B cell (primary cell): ENCODE results near the gene KCTD5. TPM values are rescaled to one million over a fixed set of nuclear protein-coding genes. Genes with fewer than 3 reads are reported as not detected.

Experiments used
- ATAC-seq: fragments of 200-7000 bp; cut with Tn5 transposase; one replicate; pipeline ENCODE4 v1.10.0; 2021; ENCODE audit warnings: low read depth, mild to moderate bottlenecking, moderate number of reproducible peaks, moderate library complexity
- CTCF ChIA-PET: fragments of 350-600 bp; sonication (Branson Sonifier 250); formaldehyde crosslinking; loops from one replicate; lab custom pipeline; 2021; ENCODE audit warnings: antibody characterized with exemption, inconsistent platforms; lab: Charles Lee
- POLR2A ChIA-PET: fragments of 350-600 bp; sonication (Branson Sonifier 250); formaldehyde crosslinking; loops from one replicate; lab custom pipeline; 2021; ENCODE audit warnings: antibody characterized with exemption; lab: Charles Lee
- DNase-seq: peaks from one replicate; pipeline ENCODE4 v3.0.0; 2013
- H2AFZ ChIP-seq: 2 replicates; pipeline ENCODE4 v1.6.1; 2012; ENCODE audit warnings: mild to moderate bottlenecking, low read depth, low read length; ENCODE audit not compliant: insufficient read depth, poor library complexity, severe bottlenecking
- H3K27ac ChIP-seq, 2 donors: 1 replicate in 1 of 2; 2 replicates in 1 of 2; pipeline ENCODE4 v1.5.1; 2012 to 2013; ENCODE audit warnings: low read length in 2 of 2, mild to moderate bottlenecking in 2 of 2, moderate library complexity in 1 of 2
- H3K27me3 ChIP-seq, 4 experiments: fragments of 200-600 bp in 1 of 4; sonication (generic) in 1 of 4; replicated peaks in 1 of 4; 1 replicate in 2 of 4; 2 replicates in 2 of 4; pipeline versions ENCODE4 v1.6.1 to v1.7.0; 2013 to 2016; ENCODE audit warnings: low read length in 3 of 4, mild to moderate bottlenecking in 2 of 4, mixed read lengths in 1 of 4, moderate library complexity in 1 of 4; ENCODE audit not compliant: insufficient read depth in 4 of 4, control insufficient read depth in 3 of 4; ENCODE audit errors: control extremely low read depth in 1 of 4
- H3K36me3 ChIP-seq, 2 experiments: replicated peaks in 1 of 2; 1 replicate in 1 of 2; 2 replicates in 1 of 2; pipeline versions ENCODE4 v1.6.1 to v1.7.1; 2013; ENCODE audit warnings: low read length in 1 of 2; ENCODE audit not compliant: insufficient read depth in 2 of 2, control insufficient read depth in 1 of 2; ENCODE audit errors: control extremely low read depth in 1 of 2, extremely low read depth in 1 of 2
- H3K4me1 ChIP-seq, 2 donors: fragments of 200-600 bp in 1 of 2; sonication (generic) in 1 of 2; 1 replicate in 1 of 2; 2 replicates in 1 of 2; pipeline versions ENCODE4 v1.5.1 to v1.6.1; 2013 to 2017; ENCODE audit warnings: low read length in 2 of 2; ENCODE audit not compliant: control insufficient read depth in 2 of 2, insufficient read depth in 2 of 2
- H3K4me2 ChIP-seq: replicated peaks from 2 replicates; pipeline ENCODE3; 2012; ENCODE audit warnings: mild to moderate bottlenecking, low read depth, low read length; ENCODE audit not compliant: poor library complexity, severe bottlenecking
- H3K4me3 ChIP-seq, 5 experiments: fragments of 200-600 bp in 1 of 5; sonication (generic) in 1 of 5; 1 replicate in 3 of 5; 2 replicates in 2 of 5; pipeline versions ENCODE4 v1.5.1 to v1.7.0; 2011 to 2016; ENCODE audit warnings: low read length in 4 of 5, mild to moderate bottlenecking in 4 of 5, low read depth in 2 of 5, control low read depth in 1 of 5, moderate library complexity in 1 of 5; ENCODE audit not compliant: insufficient read depth in 1 of 5; ENCODE audit errors: control extremely low read depth in 1 of 5, extremely low read depth in 1 of 5
- H3K79me2 ChIP-seq: fragments of 200-600 bp; sonication (generic); one replicate; pipeline ENCODE4 v1.6.0; 2016; ENCODE audit warnings: low read length; ENCODE audit not compliant: control insufficient read depth, insufficient read depth
- H3K9ac ChIP-seq: fragments of 200-600 bp; sonication (generic); 2 replicates; pipeline ENCODE4 v1.6.1; 2017; ENCODE audit warnings: mild to moderate bottlenecking, low read length, moderate library complexity
- H3K9me3 ChIP-seq, 3 donors: one replicate each; pipeline versions ENCODE4 v1.6.1 to v1.7.1; 2013; ENCODE audit warnings: low read length in 2 of 3; ENCODE audit not compliant: control insufficient read depth in 2 of 3, insufficient read depth in 1 of 3; ENCODE audit errors: control extremely low read depth in 1 of 3
- H4K20me1 ChIP-seq: 2 replicates; pipeline ENCODE4 v1.6.0; 2012; ENCODE audit warnings: mild to moderate bottlenecking, low read length; ENCODE audit not compliant: insufficient read depth, control insufficient read depth, poor library complexity, severe bottlenecking
- H3K27ac Mint-ChIP-seq: one replicate; pipeline ENCODE4 v1.8.0; 2021; ENCODE audit warnings: mixed read lengths
- H3K27me3 Mint-ChIP-seq: one replicate; pipeline ENCODE4 v1.8.0; 2021; ENCODE audit warnings: mixed read lengths
- H3K4me1 Mint-ChIP-seq: one replicate; pipeline ENCODE4 v1.8.0; 2021; ENCODE audit warnings: mixed read lengths
- H3K4me3 Mint-ChIP-seq: one replicate; pipeline ENCODE4 v1.8.0; 2021; ENCODE audit warnings: mixed read lengths
- H3K9me3 Mint-ChIP-seq: one replicate; pipeline ENCODE4 v1.8.0; 2022; ENCODE audit warnings: mixed read lengths; ENCODE audit not compliant: insufficient read depth
- CTCF ChIP-seq: fragments of 200-600 bp; IDR thresholded peaks from one replicate; pipeline ENCODE4 v1.8.0; 2022; ENCODE audit warnings: antibody characterized with exemption, mild to moderate bottlenecking
- EZH2 ChIP-seq: IDR thresholded peaks from 2 replicates; pipeline ENCODE4 v1.6.1; 2012; ENCODE audit warnings: borderline replicate concordance, low read depth, mild to moderate bottlenecking, moderate library complexity, low read length; ENCODE audit not compliant: insufficient read depth, poor library complexity, severe bottlenecking
- WGBS: methylation state at CpG from one replicate; pipeline ENCODE4 v1.1.5; 2013; ENCODE audit warnings: missing lambda C conversion rate; ENCODE audit not compliant: insufficient coverage; 5-methylcytosine and 5-hydroxymethylcytosine counted together
- intact Hi-C: fragments of 100-400 bp; cut with micrococcal nuclease; formaldehyde crosslinking; loops from one replicate; pipeline ENCODE4 v1.10.0; 2022
- polyA plus RNA-seq: library from polyadenylated mRNA; depleted of rRNA; stranded (reverse); fragments of >200 nt; gene quantifications from 2 replicates; pipeline ENCODE4 v1.2.3, GENCODE V29; 2012
- total RNA-seq, 2 donors: library from RNA; stranded (reverse); fragments of 120-200 nt in 1 of 2; gene quantifications; 1 replicate in 1 of 2; 2 replicates in 1 of 2; pipeline versions ENCODE4 v1.2.3 to v1.2.4, GENCODE V29; 2013 to 2022

The KCTD5 gene
- total and polyA plus RNA-seq, 2 donors (not counting 1 experiment from before 2014, with no cell fraction given), result 17.2 to 37.3 TPM

- Histone ChIP-seq H3K36me3 (no peaks in the 10 kb centered on the region), H3K9me3 (no peaks in the 10 kb centered on the region), H3K9ac (no peak overlapping the region), H3K27ac (no peak overlapping the region), H3K79me2 (no peaks in the 10 kb centered on the region), H3K27me3 (peaks cover 0 to 6% (median 0%) of the 10 kb centered on the region in 4 experiments), H4K20me1 (no peaks in the 10 kb centered on the region), H3K4me1 (no peaks in the 10 kb centered on the region), H2AFZ (no peak overlapping the region), H3K4me3 (no peak overlapping the region), H3K4me2 (no peak overlapping the region)
- intact Hi-C loops, result no loop called here
- H3K4me1 Mint-ChIP-seq, result no peaks in the 10 kb centered on the region
- no peak for ATAC-seq
- no peak overlapping the region for H3K27ac Mint-ChIP-seq
- POLR2A ChIA-PET, result no interaction called here
- H3K27me3 Mint-ChIP-seq, result no peaks in the 10 kb centered on the region
- CTCF ChIA-PET, result no interaction called here
- TF ChIP-seq CTCF (no peak), EZH2 (no peak)
- no peaks in the 10 kb centered on the region for H3K9me3 Mint-ChIP-seq
- no peak overlapping the region for H3K4me3 Mint-ChIP-seq
- 95% methylated on average over 6 of the region's 6 CpGs for WGBS
- no peak for DNase-seq
Measured at GRCh38 chr16:2740476-2740875, 58.2 kb downstream of the KCTD5 start.

GRCh38 chr16:2741168-2741567, 58.8 kb downstream of the KCTD5 start:
- Histone ChIP-seq H3K9ac (no peak overlapping the region), H2AFZ (no peak overlapping the region), H3K4me1 (no peaks in the 10 kb centered on the region), H3K4me3 (no peak overlapping the region), H3K36me3 (no peaks in the 10 kb centered on the region), H3K27ac (no peak overlapping the region), H3K27me3 (peaks cover 0 to 6% (median 0%) of the 10 kb centered on the region in 4 experiments), H3K4me2 (no peak overlapping the region), H4K20me1 (no peaks in the 10 kb centered on the region), H3K79me2 (no peaks in the 10 kb centered on the region), H3K9me3 (no peaks in the 10 kb centered on the region)
- ChIA-PET POLR2A (no interaction called here), CTCF (interaction anchor here (0.6 to 0.7 kb wide), 2 partner anchors 186 to 439 kb away, joined by 3 read pairs; no protein-coding TSS in a partner anchor)
- DNase-seq (no peak), ATAC-seq (no peak)
- intact Hi-C loops, result no loop called here
- Mint-ChIP-seq H3K4me1 (no peaks in the 10 kb centered on the region), H3K4me3 (no peak overlapping the region), H3K27ac (no peak overlapping the region), H3K9me3 (no peaks in the 10 kb centered on the region), H3K27me3 (no peaks in the 10 kb centered on the region)
- TF ChIP-seq EZH2, result no peak
- TF ChIP-seq CTCF, result no peak
- 100% methylated on average over 3 of the region's 4 CpGs for WGBS
